H1 (cell line): ENCODE data around the gene CELF2. TPM values are rescaled to one million over a fixed set of nuclear protein-coding genes. Genes with fewer than 3 reads are reported as not detected.

Experiments used
- CTCF ChIA-PET: fragments of 300-600 bp; sonication (Branson Sonifier 250); formaldehyde crosslinking; loops from one replicate; lab custom pipeline; 2021; ENCODE audit not compliant: partially characterized antibody; lab: Charles Lee
- POLR2A ChIA-PET: fragments of 300-600 bp; sonication (Branson Sonifier 250); formaldehyde crosslinking; loops from one replicate; lab custom pipeline; 2021; ENCODE audit warnings: inconsistent platforms; ENCODE audit not compliant: partially characterized antibody; lab: Charles Lee
- DNase-seq, 2 experiments: peaks; one replicate each; pipeline versions ENCODE4 v3.0.0 to v3.0.0-alpha.2; 2010 to 2022; ENCODE audit warnings: low spot score in 2 of 2, low read depth in 1 of 2, mixed read lengths in 1 of 2
- FAIRE-seq: peaks from 2 replicates; lab custom pipeline; 2011; peaks lifted over from hg19 to GRCh38; lab: Jason Lieb, UNC
- H2AFZ ChIP-seq: 2 replicates; pipeline ENCODE4 v1.8.1; 2012; ENCODE audit warnings: low read length, inconsistent platforms
- H2AK5ac ChIP-seq: 2 replicates; pipeline ENCODE4 v1.6.1; 2013; ENCODE audit warnings: low read depth, low read length
- H2BK120ac ChIP-seq: replicated peaks from 2 replicates; pipeline ENCODE3; 2013; ENCODE audit warnings: low read depth, low read length, inconsistent platforms
- H2BK12ac ChIP-seq: 2 replicates; pipeline ENCODE4 v1.6.1; 2013; ENCODE audit warnings: low read depth, low read length
- H2BK15ac ChIP-seq: 2 replicates; pipeline ENCODE4 v1.6.1; 2013; ENCODE audit warnings: low read length
- H2BK20ac ChIP-seq: 2 replicates; pipeline ENCODE4 v1.6.1; 2013; ENCODE audit warnings: low read length
- H2BK5ac ChIP-seq: 2 replicates; pipeline ENCODE4 v1.6.1; 2013; ENCODE audit warnings: low read depth, low read length
- H3K14ac ChIP-seq: 2 replicates; pipeline ENCODE4 v1.6.1; 2013; ENCODE audit warnings: inconsistent platforms; ENCODE audit not compliant: insufficient read length
- H3K18ac ChIP-seq: 2 replicates; pipeline ENCODE4 v1.6.1; 2013; ENCODE audit warnings: low read length; ENCODE audit errors: extremely low read depth
- H3K23ac ChIP-seq: 2 replicates; pipeline ENCODE4 v1.6.1; 2013; ENCODE audit warnings: inconsistent platforms; ENCODE audit not compliant: insufficient read length
- H3K23me2 ChIP-seq: 2 replicates; pipeline ENCODE4 v1.6.1; 2013; ENCODE audit warnings: low read depth, low read length
- H3K27ac ChIP-seq: 2 replicates; pipeline ENCODE4 v1.6.1; 2011; ENCODE audit warnings: low read depth, low read length, inconsistent platforms
- H3K27me3 ChIP-seq, 4 experiments: replicated peaks in 1 of 4; 1 replicate in 1 of 4; 2 replicates in 3 of 4; pipeline versions ENCODE4 v1.6.1 to v1.8.1; 2011 to 2013; ENCODE audit warnings: low read length in 3 of 4, mild to moderate bottlenecking in 3 of 4, inconsistent platforms in 2 of 4, mixed read lengths in 2 of 4, moderate library complexity in 1 of 4; ENCODE audit not compliant: control insufficient read depth in 3 of 4, insufficient read depth in 3 of 4; ENCODE audit errors: extremely low read depth in 1 of 4
- H3K36me3 ChIP-seq, 4 experiments: 2 replicates each; pipeline versions ENCODE4 v1.6.1 to v1.8.1; 2011 to 2013; ENCODE audit warnings: mild to moderate bottlenecking in 4 of 4, low read length in 3 of 4, moderate library complexity in 2 of 4, control low read depth in 1 of 4, inconsistent platforms in 1 of 4; ENCODE audit not compliant: insufficient read depth in 4 of 4, control insufficient read depth in 2 of 4
- H3K4ac ChIP-seq: replicated peaks from 2 replicates; pipeline ENCODE3; 2013; ENCODE audit warnings: low read length, low read depth, mixed read lengths, inconsistent platforms; ENCODE audit not compliant: insufficient read length
- H3K4me1 ChIP-seq, 4 experiments: replicated peaks in 1 of 4; 1 replicate in 1 of 4; 2 replicates in 3 of 4; pipeline versions ENCODE4 v1.6.1 to v1.8.1; 2011 to 2013; ENCODE audit warnings: low read length in 3 of 4, inconsistent platforms in 2 of 4, mixed read lengths in 1 of 4; ENCODE audit not compliant: insufficient read depth in 4 of 4, control insufficient read depth in 3 of 4
- H3K4me2 ChIP-seq, 2 experiments: 2 replicates each; pipeline versions ENCODE4 v1.6.1 to v1.8.1; 2011 to 2013; ENCODE audit warnings: low read depth in 2 of 2, low read length in 2 of 2, control low read depth in 1 of 2, inconsistent platforms in 1 of 2, mild to moderate bottlenecking in 1 of 2; ENCODE audit not compliant: insufficient read depth in 1 of 2
- H3K4me3 ChIP-seq, 4 experiments: fragments of 200-600, 300-600 bp in 1 of 4; sonication (generic), shearing (Covaris generic), sonication (Bioruptor Twin) in 1 of 4; 2 replicates each; pipeline versions ENCODE4 v1.5.1 to v1.8.1; 2011 to 2016; ENCODE audit warnings: low read length in 4 of 4, low read depth in 3 of 4, control low read depth in 2 of 4, inconsistent platforms in 2 of 4, mild to moderate bottlenecking in 2 of 4, mixed read lengths in 1 of 4, moderate library complexity in 1 of 4; ENCODE audit not compliant: insufficient read depth in 2 of 4; ENCODE audit errors: extremely low read depth in 1 of 4
- H3K56ac ChIP-seq: replicated peaks from 2 replicates; pipeline ENCODE3; 2013; ENCODE audit warnings: low read depth, mild to moderate bottlenecking, mixed read lengths, low read length, inconsistent platforms; ENCODE audit not compliant: insufficient read length
- H3K79me1 ChIP-seq: 2 replicates; pipeline ENCODE4 v1.6.1; 2013; ENCODE audit warnings: low read depth, low read length, control low read depth
- H3K79me2 ChIP-seq, 2 experiments: 2 replicates each; pipeline versions ENCODE4 v1.6.1 to v1.8.1; 2012 to 2013; ENCODE audit warnings: low read length in 2 of 2, mild to moderate bottlenecking in 2 of 2, inconsistent platforms in 1 of 2; ENCODE audit not compliant: insufficient read depth in 2 of 2, control insufficient read depth in 1 of 2
- H3K9ac ChIP-seq, 4 experiments: replicated peaks in 1 of 4; 1 replicate in 1 of 4; 2 replicates in 3 of 4; pipeline versions ENCODE4 v1.6.1 to v1.8.1; 2011 to 2013; ENCODE audit warnings: low read depth in 3 of 4, low read length in 3 of 4, control low read depth in 2 of 4, mild to moderate bottlenecking in 2 of 4, moderate library complexity in 2 of 4, inconsistent platforms in 1 of 4; ENCODE audit errors: extremely low read depth in 1 of 4
- H3K9me3 ChIP-seq, 2 experiments: 2 replicates each; pipeline versions ENCODE4 v1.6.1 to v1.8.1; 2012 to 2013; ENCODE audit warnings: mild to moderate bottlenecking in 2 of 2, moderate library complexity in 2 of 2, control low read depth in 1 of 2, inconsistent platforms in 1 of 2, low read depth in 1 of 2, low read length in 1 of 2, mixed read lengths in 1 of 2; ENCODE audit not compliant: insufficient read depth in 2 of 2
- H4K20me1 ChIP-seq, 2 experiments: replicated peaks in 1 of 2; 2 replicates each; pipeline versions ENCODE3 to v1.8.1; 2011 to 2013; ENCODE audit warnings: inconsistent platforms in 2 of 2, low read length in 2 of 2, mild to moderate bottlenecking in 1 of 2; ENCODE audit not compliant: insufficient read depth in 2 of 2, control insufficient read depth in 1 of 2
- H4K5ac ChIP-seq: 2 replicates; pipeline ENCODE4 v1.6.1; 2013; ENCODE audit warnings: low read length, low read depth, mixed read lengths, inconsistent platforms; ENCODE audit not compliant: insufficient read length
- H4K8ac ChIP-seq: 2 replicates; pipeline ENCODE4 v1.8.0; 2013; ENCODE audit warnings: mild to moderate bottlenecking, moderate library complexity, low read length, inconsistent platforms; ENCODE audit not compliant: insufficient read depth; ENCODE audit errors: extremely low read depth
- H4K91ac ChIP-seq: replicated peaks from 2 replicates; pipeline ENCODE3; 2013; ENCODE audit warnings: low read length, mixed read lengths, inconsistent platforms; ENCODE audit not compliant: insufficient read length
- WGBS, 2 experiments: shearing (Covaris generic) in 1 of 2; methylation state at CpG; one replicate each; pipeline versions ENCODE4 v1.1.6 to v1.1.7; 2013 to 2015; ENCODE audit warnings: low lambda C conversion rate in 2 of 2, mixed read lengths in 2 of 2, inconsistent platforms in 1 of 2, low coverage in 1 of 2, missing lambda C conversion rate in 1 of 2; ENCODE audit not compliant: insufficient replicate concordance in 2 of 2, insufficient coverage in 1 of 2, insufficient read length in 1 of 2; ENCODE audit errors: extremely low coverage in 1 of 2, missing lambda C conversion rate in 1 of 2; 5-methylcytosine and 5-hydroxymethylcytosine counted together
- polyA plus RNA-seq, 7 experiments: library from polyadenylated mRNA; depleted of rRNA in 3 of 7; stranded (reverse) in 5 of 7; unstranded in 2 of 7; fragments of >200 nt in 5 of 7; fragments of 200-250 nt in 2 of 7; gene quantifications; 1 replicate in 5 of 7; 2 replicates in 1 of 7; 4 replicates in 1 of 7; pipeline versions ENCODE4 v1.2.1 to v1.2.3, GENCODE V29; 2011 to 2013; ENCODE audit warnings: missing spikeins in 2 of 7, mixed read lengths in 2 of 7
- total RNA-seq: library from RNA; stranded (reverse); fragmentation: NEBNext Ultra II Directional; extraction: Animal tissue kit (Norgen Biotek cat#: 25700); gene quantifications from 2 replicates; pipeline ENCODE4 v1.2.1, GENCODE V29; 2021

CELF2 gene
- total and polyA plus RNA-seq, 2 of the 8 experiments (the other 6 are each of a cell fraction or from before 2014, with no cell fraction given) = 18.3 to 22.7 TPM

DNA sequence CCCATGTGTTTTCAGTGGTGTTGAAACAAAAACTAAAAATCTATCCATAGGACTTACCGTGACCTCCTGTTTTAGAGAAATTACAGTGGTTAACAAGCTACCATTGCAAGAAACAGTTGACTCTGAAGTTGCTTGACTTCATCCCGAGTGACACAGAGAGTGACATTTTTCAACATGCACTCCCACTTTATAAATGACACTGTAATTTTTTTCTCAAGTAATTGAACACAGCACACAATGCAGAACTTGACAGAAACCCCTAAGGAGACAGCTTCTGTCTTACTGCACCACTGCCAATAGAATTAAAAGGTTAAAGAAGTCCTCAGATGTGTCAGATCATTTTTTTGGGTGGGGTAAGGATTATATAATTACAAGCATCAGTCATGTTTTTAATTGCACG, 246.1 kb downstream of the CELF2 start:
- Histone ChIP-seq H3K79me2 (no peaks in the 10 kb centered on the region), H3K36me3 (peaks cover 0 to 7% (median 0%) of the 10 kb centered on the region in 4 experiments; a peak in 3 of 8 replicates), H2BK15ac (no peak overlapping the region), H3K79me1 (no peaks in the 10 kb centered on the region), H3K27ac (no peak overlapping the region), H3K23me2 (no peaks in the 10 kb centered on the region), H2BK12ac (no peak overlapping the region), H4K91ac (no peak overlapping the region), H2AK5ac (no peak overlapping the region), H3K9me3 (no peaks in the 10 kb centered on the region), H3K18ac (no peak overlapping the region), H3K4me3 (no peak overlapping the region), H3K23ac (no peak overlapping the region), H3K9ac (no peak overlapping the region), H4K5ac (no peak overlapping the region), H4K8ac (no peak overlapping the region), H2BK120ac (no peak overlapping the region), H3K4me1 (peaks cover 0 to 2% (median 1%) of the 10 kb centered on the region in 4 experiments; a peak in 3 of 7 replicates), H4K20me1 (no peaks in the 10 kb centered on the region), H3K14ac (no peak overlapping the region), H2BK20ac (no peak overlapping the region), H2AFZ (no peak overlapping the region), H3K4ac (no peak overlapping the region), H3K4me2 (no peak overlapping the region), H3K56ac (no peak overlapping the region), H3K27me3 (no peaks in the 10 kb centered on the region), H2BK5ac (no peak overlapping the region)
- DNase-seq (no peak), FAIRE-seq (no peak)
- POLR2A ChIA-PET = no interaction called here
- CTCF ChIA-PET = no interaction called here
- 87% methylated on average over 3 of the region's 3 CpGs; no CpG with 5 or more reads in 1 of the 2 experiments for WGBS, 2 experiments
